Lower leg skin (tissue), 4 donors: Measurements from ENCODE around the gene VAV2. TPM values are rescaled to one million over a fixed set of nuclear protein-coding genes. Genes with fewer than 3 reads are reported as not detected.
A peak's percentile ranks its signal among the peaks of the same experiment; 100 is the strongest.

Experiments used
- DNase-seq, 2 donors: peaks; one replicate each; pipeline ENCODE4 v3.0.0-alpha.2; 2019; ENCODE audit warnings: low spot score in 2 of 2
- H3K4me3 ChIP-seq: fragments of 200-600 bp; sonication (generic); 2 replicates; pipeline ENCODE4 v1.5.1; 2017; ENCODE audit warnings: mild to moderate bottlenecking, low read depth; ENCODE audit not compliant: poor library complexity, severe bottlenecking
- POLR2A ChIP-seq, 2 donors: fragments of 450-650 bp; IDR thresholded peaks; one replicate each; pipeline ENCODE4 v1.6.1; 2016 to 2017; ENCODE audit warnings: antibody characterized with exemption in 2 of 2, mild to moderate bottlenecking in 1 of 2, moderate library complexity in 1 of 2
- WGBS, 2 donors: methylation state at CpG; one replicate each; pipeline ENCODE4 v1.1.5; 2018; 5-methylcytosine and 5-hydroxymethylcytosine counted together
- intact Hi-C: fragments of 100-400 bp; cut with DNase I; formaldehyde crosslinking; loops from one replicate; pipeline ENCODE4 v1.15.0; 2023; ENCODE audit warnings: low total_unique reads
- total RNA-seq, 4 donors: library from RNA; depleted of rRNA; stranded (reverse); fragments of >200 nt; gene quantifications; one replicate each; pipeline ENCODE4 v1.1.0, GENCODE V29; 2016
- TF ChIP-seq, protein P1 (sequence below), 3 donors: fragments of 450-650 bp; IDR thresholded peaks; one replicate each; pipeline ENCODE4 v1.5.1; 2016; ENCODE audit warnings: antibody characterized with exemption in 3 of 3, mild to moderate bottlenecking in 3 of 3, moderate library complexity in 2 of 3

VAV2 gene
- total RNA-seq, 4 donors from 2014 or later: 6.8 to 9.1 (median 7.5) TPM

DNA sequence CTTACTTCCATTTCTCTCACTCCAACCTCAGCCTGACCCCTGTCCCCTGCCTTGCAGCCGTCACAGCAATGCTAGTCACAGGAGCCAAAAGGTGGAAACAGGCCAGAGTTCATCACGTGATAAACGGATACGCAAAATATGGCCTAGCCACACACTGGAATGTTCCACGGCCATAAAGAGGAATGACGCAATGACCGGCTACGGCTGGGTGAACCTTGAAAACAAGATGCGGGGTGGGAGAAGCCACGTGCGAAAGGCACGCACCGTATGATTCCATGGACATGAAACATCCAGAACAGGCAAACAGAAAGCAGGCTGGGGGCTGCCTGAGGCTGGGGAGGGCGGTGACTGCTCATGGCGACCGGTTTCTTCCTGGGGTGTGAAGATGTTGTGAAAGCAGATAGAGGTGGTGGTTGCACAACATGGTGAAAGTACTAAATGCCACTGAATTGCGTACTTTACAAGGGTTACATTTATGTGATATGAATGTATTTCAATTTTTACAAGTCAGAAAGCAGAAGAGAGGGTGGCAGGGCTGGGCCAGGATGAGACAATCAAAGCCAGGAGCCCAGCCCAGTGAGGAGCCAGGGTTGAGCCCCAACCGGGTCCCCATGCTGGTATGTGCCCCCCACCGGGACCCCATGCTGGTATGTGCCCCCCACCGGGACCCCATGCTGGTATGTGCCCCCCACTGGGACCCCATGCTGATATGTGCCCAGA lies 136.2 kb downstream of the VAV2 start:
- DNase-seq: peak in 1 of 2 donors; percentile 60
- intact Hi-C loops: no loop called here
- TF ChIP-seq, protein P1, sequence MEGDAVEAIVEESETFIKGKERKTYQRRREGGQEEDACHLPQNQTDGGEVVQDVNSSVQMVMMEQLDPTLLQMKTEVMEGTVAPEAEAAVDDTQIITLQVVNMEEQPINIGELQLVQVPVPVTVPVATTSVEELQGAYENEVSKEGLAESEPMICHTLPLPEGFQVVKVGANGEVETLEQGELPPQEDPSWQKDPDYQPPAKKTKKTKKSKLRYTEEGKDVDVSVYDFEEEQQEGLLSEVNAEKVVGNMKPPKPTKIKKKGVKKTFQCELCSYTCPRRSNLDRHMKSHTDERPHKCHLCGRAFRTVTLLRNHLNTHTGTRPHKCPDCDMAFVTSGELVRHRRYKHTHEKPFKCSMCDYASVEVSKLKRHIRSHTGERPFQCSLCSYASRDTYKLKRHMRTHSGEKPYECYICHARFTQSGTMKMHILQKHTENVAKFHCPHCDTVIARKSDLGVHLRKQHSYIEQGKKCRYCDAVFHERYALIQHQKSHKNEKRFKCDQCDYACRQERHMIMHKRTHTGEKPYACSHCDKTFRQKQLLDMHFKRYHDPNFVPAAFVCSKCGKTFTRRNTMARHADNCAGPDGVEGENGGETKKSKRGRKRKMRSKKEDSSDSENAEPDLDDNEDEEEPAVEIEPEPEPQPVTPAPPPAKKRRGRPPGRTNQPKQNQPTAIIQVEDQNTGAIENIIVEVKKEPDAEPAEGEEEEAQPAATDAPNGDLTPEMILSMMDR (IDR thresholded peaks at IDR 0.05): no peak
- no peak for TF ChIP-seq POLR2A (IDR thresholded peaks at IDR 0.05)
- 69 to 82% methylated on average over 20 of the region's 20 CpGs for WGBS, 2 donors
- H3K4me3 ChIP-seq: no peak overlapping the region

DNA sequence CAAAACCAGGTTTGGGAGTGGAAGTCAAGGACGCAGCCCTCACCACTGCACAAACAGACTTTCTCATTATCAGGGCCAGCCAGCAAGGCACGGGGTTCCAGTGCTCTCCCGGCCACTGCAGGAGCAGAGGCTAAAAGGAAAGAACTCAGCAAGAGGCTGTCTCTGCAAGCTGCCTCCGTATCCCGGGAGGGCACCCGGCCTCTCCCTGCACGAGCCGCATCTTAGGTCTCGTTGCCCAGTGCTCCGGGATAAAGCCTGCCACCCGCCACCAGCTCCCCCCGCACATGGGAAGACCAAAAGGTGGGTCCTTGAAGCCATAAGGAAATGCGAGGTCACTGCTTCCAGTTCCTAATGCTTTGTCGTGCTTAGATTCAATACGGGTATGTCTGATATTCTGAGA lies 136.8 kb downstream of the VAV2 start:
- intact Hi-C loops: no loop called here
- no peak overlapping the region for H3K4me3 ChIP-seq
- DNase-seq: no peak
- TF ChIP-seq, protein P1 (IDR thresholded peaks at IDR 0.05): no peak
- no peak for TF ChIP-seq POLR2A (IDR thresholded peaks at IDR 0.05)
- 67 to 83% methylated on average over 15 of the region's 15 CpGs for WGBS, 2 donors

DNA sequence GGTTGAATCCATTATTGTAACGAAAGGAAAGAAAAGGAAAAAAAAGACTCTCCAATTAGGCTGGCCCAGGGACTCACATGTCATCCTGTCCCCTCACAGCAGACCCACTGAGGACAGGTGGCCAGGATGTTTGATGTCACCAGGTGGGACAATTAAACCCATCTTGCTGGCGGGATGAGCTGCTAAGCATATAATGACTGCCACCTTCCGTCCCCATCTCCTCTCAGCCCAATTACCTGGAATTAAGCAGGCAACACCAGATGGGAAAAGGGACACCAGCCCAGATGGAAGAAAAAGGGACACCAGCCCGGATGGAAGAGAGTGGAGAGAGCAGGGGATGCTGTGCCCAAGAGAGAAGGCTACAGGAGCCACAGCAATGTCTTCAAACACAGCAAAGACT lies 137.4 kb downstream of the VAV2 start:
- intact Hi-C loops: no loop called here

DNA sequence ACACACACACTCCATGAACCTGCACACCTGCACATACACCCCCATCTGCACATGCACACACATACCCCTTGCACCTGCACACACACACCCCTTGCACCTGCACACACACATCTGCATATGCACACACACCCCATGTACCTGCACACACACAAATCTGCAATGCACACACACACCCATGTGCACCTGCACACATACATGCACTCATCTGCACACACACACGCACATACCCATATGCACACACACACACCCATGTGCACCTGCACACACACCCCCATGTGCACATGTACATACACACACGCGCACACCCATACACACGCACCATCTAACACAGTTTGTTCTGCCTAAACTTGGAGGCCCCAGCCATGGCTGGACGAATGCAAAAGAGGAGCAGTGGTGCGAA lies 138.1 kb downstream of the VAV2 start:
- H3K4me3 ChIP-seq: no peak overlapping the region
- DNase-seq: no peak
- intact Hi-C loops: no loop called here
- WGBS, 2 donors: 93 to 96% methylated on average over 6 of the region's 6 CpGs
- no peak for TF ChIP-seq POLR2A (IDR thresholded peaks at IDR 0.05)
- TF ChIP-seq, protein P1 (IDR thresholded peaks at IDR 0.05): no peak

More for the DNA sequence above, 137.4 kb downstream of the VAV2 start:
- H3K4me3 ChIP-seq: no peak overlapping the region
- DNase-seq: no peak
- no peak for TF ChIP-seq POLR2A (IDR thresholded peaks at IDR 0.05)
- TF ChIP-seq, protein P1 (IDR thresholded peaks at IDR 0.05): no peak
- WGBS, 2 donors: 89 to 92% methylated on average over 4 of the region's 4 CpGs

DNA sequence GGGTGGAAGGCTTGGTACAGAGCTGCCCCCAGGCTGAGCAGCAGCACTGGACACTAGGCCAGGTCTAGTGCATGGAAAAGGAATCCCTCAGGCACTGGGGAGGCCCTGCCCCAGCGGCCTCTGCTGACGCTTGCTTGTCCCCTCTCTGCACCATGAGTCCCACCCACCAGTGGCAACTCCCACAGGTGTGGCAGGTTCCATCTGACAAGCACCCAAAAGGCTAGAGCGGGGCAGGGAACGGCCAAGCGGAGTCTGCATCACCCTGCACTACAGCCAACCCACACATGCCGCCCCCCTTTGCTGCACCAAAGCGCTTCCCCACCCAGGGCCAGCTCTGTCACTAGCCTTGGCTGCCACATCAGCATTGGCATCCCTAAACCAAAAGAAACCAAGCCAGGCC lies 138.8 kb downstream of the VAV2 start:
- 93 to 96% methylated on average over 4 to 7 of the region's 7 CpGs for WGBS, 2 donors
- intact Hi-C loops: no loop called here
- H3K4me3 ChIP-seq: no peak overlapping the region
- TF ChIP-seq, protein P1 (IDR thresholded peaks at IDR 0.05): no peak
- no peak for TF ChIP-seq POLR2A (IDR thresholded peaks at IDR 0.05)
- no peak for DNase-seq

DNA sequence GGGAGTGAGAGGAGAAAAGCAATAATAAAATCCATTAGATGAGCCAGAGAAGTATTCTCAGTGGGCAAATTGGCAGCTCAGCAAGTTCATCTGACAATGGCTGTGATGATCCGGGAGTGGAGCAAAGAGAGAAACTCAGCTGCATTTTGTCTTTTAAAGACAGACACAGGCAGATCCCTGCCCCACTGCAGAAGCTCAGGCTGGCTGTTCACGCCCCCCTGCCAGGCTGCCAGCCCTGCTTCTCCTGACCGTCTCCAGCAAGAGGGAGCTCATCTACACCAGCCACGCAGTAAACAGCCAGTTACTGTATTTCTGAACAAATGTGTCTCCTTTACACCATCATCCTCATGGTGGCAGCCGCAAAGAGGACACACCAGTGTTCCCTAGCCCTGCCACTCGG lies 139.7 kb downstream of the VAV2 start:
- no peak for TF ChIP-seq POLR2A (IDR thresholded peaks at IDR 0.05)
- intact Hi-C loops: no loop called here
- 84 to 96% methylated on average over 6 of the region's 6 CpGs for WGBS, 2 donors
- no peak overlapping the region for H3K4me3 ChIP-seq
- DNase-seq: no peak
